CD4-positive, alpha-beta T cell treated with Interleukin-12 subunit alpha and Interleukin-12 subunit beta, for 1 hour (primary cell): ENCODE data around the gene MSL3.
A peak's percentile ranks its signal among the peaks of the same experiment; 100 is the strongest.

Experiments used
- DNase-seq: peaks from one replicate; pipeline ENCODE4 v3.0.0-alpha.2; 2020

MSL3 gene

DNA sequence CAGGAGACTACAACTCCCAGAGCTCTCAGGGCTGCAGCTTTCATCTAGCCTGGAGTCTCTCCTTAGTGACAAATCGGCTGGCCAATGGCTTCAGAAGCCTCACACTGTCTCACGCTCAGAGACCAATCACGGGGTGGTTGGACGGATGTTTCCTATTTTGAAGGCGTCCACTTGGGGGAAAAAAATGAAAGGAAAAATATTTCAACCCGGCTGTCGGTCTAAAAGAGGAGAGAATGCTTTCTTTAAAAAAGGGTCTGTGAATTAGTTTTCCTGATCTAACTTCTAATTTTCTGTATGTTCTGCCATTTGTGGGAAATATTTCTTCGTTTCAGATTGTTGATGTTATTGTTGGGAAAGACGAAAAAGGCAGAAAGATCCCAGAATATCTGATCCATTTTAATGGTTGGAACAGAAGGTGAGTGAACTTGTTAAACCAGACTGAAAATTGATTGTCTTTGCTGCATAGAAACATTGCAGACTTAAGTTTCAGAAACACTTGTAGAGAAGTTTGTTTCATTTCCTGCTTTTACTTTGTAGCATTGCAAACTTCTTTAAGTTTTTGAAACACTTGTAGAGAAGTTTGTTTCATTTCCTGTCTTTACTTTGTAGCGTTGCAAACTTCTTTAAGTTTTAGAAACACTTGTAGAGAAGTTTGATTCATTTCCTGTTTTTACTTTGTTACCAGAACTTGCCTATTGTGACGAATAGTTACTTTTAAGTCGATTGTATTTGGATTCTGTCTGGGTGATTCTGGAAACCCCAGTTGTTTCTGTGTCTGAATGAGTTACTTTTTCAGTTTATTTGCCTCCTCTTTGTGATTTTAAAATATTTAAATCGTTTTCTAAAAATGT lies 1.6 kb downstream of the MSL3 start:
- peak; percentile 84 for DNase-seq

DNA sequence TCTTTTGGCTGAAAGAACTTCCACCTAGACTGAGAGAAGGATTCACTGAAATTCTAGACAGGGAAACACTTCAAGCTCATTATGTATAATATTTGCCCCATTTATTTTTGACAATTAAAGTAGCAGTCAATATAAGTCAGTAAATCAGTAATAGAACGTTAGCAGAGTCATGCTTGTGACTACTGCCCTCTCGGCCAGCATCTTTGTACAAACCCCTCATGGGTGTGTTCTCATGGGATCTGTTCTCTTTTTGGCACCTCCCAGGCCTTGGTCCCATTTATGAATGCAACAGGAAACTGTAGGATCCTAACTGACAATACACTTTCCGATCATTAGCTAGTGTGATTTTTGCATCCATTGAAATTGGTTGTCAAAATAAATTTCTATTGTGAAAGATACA lies 2.9 kb downstream of the MSL3 start:
- DNase-seq = no peak

DNA sequence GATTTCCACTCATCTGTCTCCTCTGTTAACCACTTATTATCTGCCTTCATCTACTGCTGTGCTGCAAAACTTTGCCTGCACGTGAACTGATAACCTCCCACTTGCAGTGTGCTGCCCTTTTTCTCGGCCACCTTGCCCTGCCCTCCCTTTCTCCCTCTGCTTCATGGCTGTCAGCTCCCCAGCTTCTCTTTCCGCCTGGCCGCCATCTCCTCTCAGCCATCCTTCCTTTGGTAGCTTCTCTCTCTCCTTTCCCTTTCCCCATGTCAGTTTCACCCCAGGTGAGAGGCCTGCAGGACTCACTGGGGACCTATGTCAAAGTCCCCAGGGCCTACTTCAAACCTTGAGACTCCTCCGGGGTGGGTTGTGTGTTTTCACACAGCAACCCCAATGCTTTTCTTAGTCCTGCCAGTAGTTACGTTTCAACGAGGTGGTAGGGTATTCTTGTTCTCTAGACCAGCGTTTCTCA lies 6.6 kb downstream of the MSL3 start:
- DNase-seq = no peak

DNA sequence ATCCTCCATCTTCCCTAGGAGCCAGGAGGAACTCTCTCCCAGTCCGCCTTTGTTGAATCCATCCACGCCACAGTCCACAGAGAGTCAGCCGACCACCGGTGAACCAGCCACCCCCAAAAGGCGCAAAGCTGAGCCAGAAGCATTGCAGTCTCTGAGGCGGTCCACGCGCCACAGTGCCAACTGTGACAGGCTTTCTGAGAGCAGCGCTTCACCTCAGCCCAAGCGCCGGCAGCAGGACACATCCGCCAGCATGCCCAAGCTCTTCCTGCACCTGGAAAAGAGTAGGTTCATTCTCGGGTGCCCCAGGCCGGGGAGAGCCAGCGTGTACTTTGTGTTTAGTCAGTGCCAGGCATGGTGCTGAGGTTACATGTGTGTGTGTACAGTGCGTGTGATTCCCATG lies 7.4 kb downstream of the MSL3 start:
- DNase-seq = no peak

DNA sequence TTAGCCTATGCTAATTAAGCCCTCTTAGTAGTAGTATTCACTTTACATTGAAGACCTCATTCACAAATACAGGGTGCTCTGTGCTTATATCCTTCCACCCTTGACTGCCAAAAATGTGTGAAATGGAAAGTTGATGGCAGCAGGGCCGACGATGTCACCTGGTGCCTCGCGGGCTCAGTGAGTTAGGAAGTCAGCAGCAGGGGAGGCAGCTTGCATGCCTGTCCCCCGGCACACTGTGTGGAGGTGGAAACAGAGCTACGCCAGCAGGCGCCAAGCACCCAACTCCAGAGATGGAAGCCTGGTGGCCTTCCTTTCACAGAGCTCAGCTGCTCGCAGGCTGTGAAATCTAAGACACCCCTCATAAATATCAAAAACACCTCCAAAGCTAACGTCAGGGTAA lies 8.4 kb downstream of the MSL3 start:
- DNase-seq = no peak

DNA sequence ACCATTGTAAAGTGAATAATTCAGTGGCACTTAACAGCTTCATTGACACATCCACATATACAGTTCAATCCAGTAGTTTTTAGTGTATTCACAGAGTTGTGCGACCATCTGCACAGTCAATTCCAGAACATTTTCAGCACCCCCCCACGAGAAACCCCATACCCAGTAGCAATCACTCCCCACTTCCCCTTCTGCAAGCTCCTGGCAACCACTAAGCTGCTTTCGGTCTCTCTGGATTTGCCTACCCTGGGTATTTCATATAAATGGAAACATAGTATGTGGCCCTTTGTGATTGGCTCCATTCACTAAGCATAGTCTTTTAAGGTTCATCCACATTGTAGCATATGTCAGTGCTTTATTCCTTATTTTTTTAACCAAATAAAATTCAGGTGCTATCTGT lies 10.0 kb downstream of the MSL3 start:
- no peak for DNase-seq

DNA sequence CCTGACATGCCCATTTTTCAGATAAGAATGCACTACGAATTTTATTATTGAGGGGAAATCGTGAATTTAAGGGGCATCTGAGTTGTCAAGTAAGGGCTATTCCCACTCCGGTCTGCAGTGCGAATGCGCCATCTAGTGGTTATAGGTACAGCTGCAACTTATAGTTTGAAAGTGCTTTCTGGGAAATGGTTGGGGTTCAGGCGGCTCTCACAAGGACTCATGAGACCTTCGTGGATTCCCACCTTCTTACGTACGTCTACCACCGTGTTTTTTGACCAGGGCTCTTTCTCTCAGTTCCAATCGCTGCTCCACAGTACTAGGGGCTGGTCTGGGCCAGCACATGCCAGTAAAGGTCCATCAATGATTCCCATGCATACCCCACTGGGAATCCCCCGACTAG lies 12.3 kb downstream of the MSL3 start:
- peak; percentile 74 for DNase-seq

DNA sequence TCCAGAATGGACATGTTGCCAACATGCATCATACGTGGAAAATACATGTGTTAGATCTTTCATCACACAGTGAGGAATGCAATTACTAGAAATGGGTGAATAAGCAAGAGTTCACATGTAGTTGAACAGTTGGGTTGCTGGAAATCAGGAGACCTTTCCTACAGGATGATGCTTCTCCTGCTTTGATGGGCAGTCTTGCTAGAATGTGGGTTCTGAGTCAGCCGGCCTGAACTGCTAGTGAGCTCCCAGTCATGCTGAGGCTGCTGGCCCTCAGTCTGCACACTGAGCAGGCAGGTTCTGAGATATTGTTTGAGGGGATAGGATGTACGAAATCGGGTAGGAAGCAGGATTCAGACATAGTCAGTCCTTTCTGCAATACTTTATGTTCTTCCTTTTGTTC lies 20.2 kb downstream of the MSL3 start:
- DNase-seq = no peak

DNA sequence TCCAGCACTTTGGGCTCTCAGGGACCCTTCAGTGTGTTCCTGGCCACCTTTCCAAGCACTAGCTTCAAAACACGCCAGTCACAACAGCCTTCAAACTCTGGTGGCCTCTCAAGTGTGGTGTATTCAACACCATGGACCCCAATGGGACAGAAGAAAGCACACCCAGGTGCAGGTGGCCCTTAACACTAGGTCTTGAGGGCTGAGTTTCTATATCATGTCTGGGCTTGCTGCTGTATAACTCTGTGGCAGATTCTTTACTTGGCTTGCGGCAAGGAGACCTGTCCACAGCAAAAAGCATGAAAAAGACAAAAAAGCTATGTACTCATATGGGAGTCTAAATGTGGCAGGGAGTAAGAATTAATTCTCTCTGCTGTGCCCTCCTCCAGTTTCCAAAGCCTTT lies 23.1 kb downstream of the MSL3 start:
- no peak for DNase-seq

DNA sequence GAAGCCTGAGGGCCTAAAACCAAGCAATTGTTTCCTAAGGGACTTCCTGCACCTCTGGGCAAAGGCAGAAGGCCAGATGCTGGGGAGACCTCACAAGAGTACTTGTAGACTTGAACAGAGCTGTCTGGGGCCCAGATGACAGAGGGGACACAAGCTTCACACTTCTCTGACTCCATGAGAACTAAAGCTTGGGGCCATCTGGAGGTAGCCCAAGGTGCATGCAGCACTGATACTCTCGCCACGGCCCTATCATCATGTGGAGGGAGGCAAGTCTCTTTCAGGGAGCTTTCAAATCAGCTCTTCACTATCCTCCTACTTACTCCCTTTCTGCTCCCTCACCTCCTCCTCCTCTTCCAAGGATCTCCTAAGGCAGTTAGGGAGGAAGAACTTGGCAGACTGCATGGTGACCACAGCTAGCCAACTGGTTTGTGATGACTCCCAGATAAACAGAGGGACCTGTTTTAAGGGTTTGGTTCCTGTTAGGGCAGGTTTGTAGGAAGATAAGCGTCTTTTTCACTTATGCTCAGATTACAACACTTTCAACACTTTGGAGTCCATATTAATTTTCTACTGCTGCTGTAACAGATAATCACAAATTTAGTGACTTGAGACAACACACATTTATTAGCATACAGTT lies 23.8 kb downstream of the MSL3 start:
- no peak for DNase-seq

DNA sequence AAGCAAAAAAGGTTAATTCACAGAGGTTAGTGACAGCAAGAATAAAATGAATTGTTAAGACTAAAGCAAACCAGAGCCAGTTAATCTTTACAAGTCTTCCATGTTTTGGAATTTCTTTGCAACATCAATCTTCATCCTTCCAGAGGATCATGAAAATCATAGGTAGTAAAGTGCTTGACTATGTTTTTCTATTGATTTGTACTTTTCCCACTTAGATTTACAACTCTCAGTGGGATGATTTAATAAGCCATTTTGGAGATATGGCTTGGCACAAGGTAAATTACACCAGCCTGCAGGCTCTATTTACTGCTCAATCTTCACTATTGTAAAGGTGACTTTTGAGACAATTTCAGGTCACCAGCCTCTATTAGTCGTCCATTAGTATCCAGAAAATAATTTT lies 26.5 kb downstream of the MSL3 start:
- DNase-seq = no peak

DNA sequence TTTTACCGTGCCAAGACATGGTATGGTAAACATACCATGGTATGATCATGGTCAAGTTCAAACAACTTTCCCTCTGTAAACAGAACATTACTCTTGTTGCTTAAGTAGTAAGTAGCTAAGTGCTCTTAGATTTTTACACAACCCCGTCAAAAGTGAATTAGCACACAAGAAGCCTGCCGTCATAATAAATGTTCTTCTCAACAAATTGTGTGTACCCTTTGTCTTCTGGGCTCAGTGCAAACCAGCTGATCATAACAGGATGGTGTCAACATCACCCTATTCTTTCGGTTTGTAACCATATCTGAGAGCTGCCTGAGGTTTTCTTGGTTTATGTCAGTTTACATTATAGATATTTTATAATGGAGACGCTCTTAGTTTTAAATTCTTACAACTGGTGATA lies 28.8 kb downstream of the MSL3 start:
- DNase-seq = no peak

DNA sequence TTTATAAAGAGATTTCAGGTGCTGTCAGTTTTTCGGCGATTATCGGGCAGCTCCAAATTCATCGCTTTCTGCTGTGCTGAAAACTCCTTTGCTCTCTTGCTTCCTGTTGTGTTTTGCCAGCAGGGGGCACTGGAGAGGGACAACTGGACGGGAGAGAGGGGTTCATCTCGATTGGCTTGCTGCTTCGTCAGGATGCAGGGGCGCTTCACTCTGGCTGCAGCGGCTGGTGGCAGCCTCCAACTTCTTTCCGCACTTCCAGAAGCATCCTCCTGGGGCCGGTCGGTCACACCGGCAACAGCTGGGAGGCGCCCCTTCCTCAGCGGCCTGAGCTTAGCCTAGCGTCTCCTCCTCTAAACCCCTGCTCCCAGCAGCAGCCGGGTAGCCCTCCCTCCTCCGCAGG lies 29.5 kb downstream of the MSL3 start:
- DNase-seq = peak; percentile 72

DNA sequence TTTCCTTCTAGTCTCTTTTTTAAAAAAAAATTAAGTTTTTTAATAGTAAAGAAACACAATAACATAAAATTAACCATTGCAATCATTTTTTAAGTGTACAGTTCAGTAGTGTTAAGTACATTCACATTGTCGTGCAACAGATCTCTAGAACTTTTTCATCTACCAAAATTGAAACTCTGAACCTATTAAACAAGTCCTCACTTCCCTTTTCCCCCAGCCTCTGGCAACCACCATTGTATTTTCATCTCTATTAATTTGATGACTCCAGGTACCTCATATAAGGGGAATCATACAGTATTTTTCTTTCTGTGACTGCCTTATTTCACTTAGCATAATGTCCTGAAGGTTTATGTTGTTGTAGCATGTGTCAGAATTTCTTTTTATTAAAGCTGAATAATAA lies 31.8 kb downstream of the MSL3 start:
- no peak for DNase-seq

DNA sequence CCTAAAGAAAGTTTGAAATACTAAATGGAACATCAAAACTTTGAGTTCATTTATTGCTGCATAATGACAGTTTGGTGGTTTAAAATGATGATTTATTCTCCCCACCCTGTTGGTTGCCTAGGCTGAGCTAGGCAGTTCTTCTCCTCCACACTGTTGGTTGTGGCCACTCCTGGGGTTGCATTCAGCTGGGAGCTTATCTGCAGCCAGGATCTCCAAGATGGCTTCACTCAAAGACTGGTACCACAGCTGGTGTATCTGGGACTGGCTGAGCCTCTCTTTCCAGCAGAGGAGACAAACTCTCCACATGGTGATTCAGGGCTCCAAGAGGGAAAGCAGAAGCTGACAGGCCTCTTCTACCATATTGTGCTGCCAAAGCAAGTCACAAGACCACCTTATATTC lies 33.1 kb downstream of the MSL3 start:
- no peak for DNase-seq

DNA sequence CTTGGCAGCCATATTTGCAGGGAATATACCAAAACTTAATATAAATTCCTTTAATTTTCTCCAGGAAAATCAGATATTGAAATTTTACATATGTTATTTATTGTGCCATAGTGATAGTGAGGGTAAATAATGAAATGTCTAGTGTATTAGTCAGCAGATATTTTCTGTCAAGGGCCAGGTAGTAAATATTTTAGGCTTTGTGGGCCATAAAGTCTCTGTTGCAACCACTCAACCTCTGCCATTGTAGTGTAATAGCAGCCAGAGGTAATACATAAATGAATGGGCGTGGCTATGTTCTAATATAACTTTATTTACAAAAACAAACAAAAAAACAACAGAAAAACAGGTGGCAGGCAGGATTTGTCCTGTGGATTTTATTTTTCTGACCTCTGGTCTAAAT lies 33.5 kb downstream of the MSL3 start:
- DNase-seq = no peak

DNA sequence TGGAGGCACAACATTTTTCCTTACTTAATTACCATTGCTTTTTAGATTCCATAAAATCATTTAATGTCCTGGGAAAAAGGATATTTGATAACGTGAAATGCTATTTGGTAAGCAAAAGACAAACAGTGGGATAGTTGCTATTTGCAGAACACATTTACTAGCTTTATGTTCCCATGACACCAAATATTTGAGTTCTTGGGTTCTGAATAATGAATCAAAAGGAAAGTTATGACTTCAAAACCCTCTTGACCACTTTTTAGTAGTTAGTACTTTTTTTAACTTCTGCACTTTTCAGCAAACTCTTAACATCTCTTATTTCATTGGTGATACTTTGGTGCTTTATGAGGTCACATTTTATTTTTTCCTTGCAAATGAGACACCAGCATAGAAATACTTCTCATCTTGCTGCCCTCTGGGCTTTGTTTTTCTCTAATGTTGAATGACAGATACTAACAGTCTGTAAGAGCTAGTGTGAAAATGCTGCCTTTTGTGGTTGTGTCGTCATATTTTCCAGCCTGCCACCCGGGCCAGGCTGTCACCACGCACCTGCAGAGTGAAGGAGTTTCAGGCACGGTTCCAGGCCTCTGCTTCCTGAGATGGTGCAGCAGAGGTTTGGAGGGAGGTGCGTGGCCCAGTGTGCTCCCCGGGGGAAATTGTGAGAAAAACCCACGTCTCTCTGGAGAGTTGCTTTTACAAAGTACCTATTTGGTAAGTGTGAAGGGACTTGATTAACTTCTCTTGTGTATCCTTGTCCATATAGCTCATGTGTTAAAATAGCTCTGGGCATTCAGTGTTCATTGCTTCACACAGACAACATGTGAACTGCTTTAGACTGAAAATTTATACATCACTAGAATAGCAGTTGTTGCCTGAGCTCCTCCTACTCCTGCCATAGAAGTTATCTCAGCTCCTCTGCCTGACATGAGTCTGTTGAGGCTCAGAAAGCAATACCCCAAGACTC lies 34.7 kb downstream of the MSL3 start:
- peak; percentile 44 for DNase-seq

DNA sequence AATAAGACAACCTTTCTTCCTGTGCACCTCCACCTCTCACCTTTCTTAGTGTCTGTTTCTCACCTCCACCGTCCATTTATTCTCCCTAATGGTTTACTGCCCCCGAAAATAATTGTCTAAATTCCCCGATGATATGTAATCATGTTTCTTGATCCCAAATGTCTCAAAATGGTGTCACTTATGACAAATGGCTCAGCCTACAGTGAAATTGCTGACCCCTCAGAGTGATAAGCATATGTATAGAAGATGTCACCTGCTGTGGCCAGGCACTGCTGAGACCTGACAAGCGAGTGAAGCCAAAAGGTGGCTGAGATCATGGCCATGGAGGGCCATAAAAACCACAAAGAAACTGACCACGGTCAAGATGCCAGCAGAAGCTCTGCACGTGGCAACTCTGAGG lies 35.7 kb downstream of the MSL3 start:
- DNase-seq = no peak

DNA sequence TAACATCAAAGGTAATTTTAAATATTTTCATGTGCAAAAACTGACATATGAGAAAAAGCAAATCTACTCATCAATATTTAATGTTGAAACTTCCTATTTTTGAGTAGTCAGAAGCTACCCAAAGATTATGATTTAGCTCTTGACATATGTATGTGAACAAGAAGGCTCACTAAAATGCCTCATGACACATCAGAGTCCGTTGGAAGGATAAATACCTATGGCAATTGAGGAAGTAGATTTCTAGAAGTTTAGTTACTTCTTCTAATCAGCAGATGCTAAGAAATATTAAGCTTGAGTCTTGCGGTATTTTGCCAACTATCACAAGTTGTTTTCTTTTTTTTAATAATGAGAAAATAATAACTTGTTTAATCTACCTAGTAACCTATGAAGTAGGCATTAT lies 55.3 kb downstream of the MSL3 start:
- no peak for DNase-seq
